GM18858 (cell line): ENCODE measurements around the gene GFPT1.
"Not testable (repeated sequence)": the region's sequence is repeated elsewhere in the genome, so short reads cannot be mapped to it uniquely, and the experiment has no call there.

Experiments
- ATAC-seq: cut with Tn5 transposase; IDR thresholded peaks from one replicate; pipeline ENCODE4 v1.9.1; 2021; ENCODE audit not compliant: unreplicated experiment

The GFPT1 gene

GRCh38 chr2:69384618-69385081 is 2.4 kb downstream of the GFPT1 start:
- ATAC-seq: no peak

- no peak for ATAC-seq
Measured at GRCh38 chr2:69383176-69383812, 3.7 kb downstream of the GFPT1 start.

GRCh38 chr2:69382547-69382946 is 4.5 kb downstream of the GFPT1 start:
- ATAC-seq: no peak

GRCh38 chr2:69381337-69381737 is 5.7 kb downstream of the GFPT1 start:
- no peak for ATAC-seq

GRCh38 chr2:69380072-69380917 is 6.7 kb downstream of the GFPT1 start:
- ATAC-seq: no peak

- no peak for ATAC-seq
Measured at GRCh38 chr2:69376403-69376802, 10.6 kb downstream of the GFPT1 start.

- ATAC-seq: no peak
Measured at GRCh38 chr2:69375494-69376353, 11.3 kb downstream of the GFPT1 start.

GRCh38 chr2:69372767-69373166 is 14.3 kb downstream of the GFPT1 start:
- no peak for ATAC-seq

GRCh38 chr2:69369802-69370201 is 17.2 kb downstream of the GFPT1 start:
- no peak for ATAC-seq

- no peak for ATAC-seq
Measured at GRCh38 chr2:69368588-69368987, 18.4 kb downstream of the GFPT1 start.

- no peak for ATAC-seq
Measured at GRCh38 chr2:69359371-69359770, 27.7 kb downstream of the GFPT1 start.

- ATAC-seq: no peak
Measured at GRCh38 chr2:69358914-69359313, 28.1 kb downstream of the GFPT1 start.

GRCh38 chr2:69356471-69356870 is 30.6 kb downstream of the GFPT1 start:
- ATAC-seq: no peak

- ATAC-seq: not testable (repeated sequence)
Measured at GRCh38 chr2:69354976-69355375, 32.1 kb downstream of the GFPT1 start.

GRCh38 chr2:69353360-69353759 is 33.7 kb downstream of the GFPT1 start:
- ATAC-seq: no peak

- no peak for ATAC-seq
Measured at GRCh38 chr2:69348781-69349180, 38.2 kb downstream of the GFPT1 start.

GRCh38 chr2:69345434-69345833 is 41.6 kb downstream of the GFPT1 start:
- ATAC-seq: no peak

GRCh38 chr2:69344305-69344704 is 42.7 kb downstream of the GFPT1 start:
- ATAC-seq: no peak

- no peak for ATAC-seq
Measured at GRCh38 chr2:69340101-69340775, 46.8 kb downstream of the GFPT1 start.

GRCh38 chr2:69335311-69335710 is 51.7 kb downstream of the GFPT1 start:
- no peak for ATAC-seq

GRCh38 chr2:69333352-69333751 is 53.7 kb downstream of the GFPT1 start:
- no peak for ATAC-seq
